ENCODE results near the gene RAB33B.
"Not testable (repeated sequence)": the region's sequence is repeated elsewhere in the genome, so short reads cannot be mapped to it uniquely, and the experiment has no call there.

RAB33B gene

DNA sequence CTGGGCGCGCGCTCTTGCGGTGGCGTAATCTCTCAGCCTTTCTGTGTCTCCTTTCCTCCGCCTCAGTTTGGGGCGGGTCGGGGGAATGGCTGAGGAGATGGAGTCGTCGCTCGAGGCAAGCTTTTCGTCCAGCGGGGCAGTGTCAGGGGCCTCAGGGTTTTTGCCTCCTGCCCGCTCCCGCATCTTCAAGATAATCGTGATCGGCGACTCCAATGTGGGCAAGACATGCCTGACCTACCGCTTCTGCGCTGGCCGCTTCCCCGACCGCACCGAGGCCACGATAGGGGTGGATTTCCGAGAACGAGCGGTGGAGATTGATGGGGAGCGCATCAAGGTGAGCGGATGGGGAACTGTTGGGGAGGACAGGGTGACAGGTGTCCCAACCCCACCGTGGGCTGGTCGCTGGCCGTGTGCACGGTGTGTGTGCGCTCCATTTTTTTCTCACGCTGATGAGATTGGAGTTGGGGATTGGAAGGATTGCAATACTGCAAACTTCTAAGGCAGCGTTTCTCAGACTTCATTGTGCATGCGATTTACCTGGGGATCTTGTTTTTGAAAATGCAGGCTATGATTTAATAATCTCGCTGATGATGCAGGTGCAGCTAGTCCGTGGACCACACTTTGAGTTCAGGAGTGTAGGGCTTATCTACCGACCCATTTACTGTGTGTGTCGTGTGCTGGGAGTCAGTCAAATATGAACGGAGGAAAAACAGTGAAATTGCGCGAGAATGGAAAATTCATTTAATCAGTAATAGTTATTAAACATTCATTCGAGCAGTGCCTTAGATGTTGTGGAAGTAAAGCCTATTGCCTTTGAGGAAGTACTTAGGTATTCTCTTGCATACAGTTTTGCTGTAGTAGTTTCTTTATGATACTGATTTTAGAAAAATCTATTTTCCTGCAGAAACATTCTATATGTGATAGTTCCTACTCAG lies at the start of gene RAB33B:
RAB33B (plus strand) TSS at position 11 of the 935 bp plus-strand sequence; CDS start at position 86, 75 bp downstream.
- no peaks in the 10 kb centered on the region for H3K9me3 ChIP-seq (ENCODE audit: control insufficient read depth, low read depth, low read length)
- H3K9ac ChIP-seq (ENCODE audit: low read length): peak within 1 kb of the TSS; percentile 79
- H3K4me1 ChIP-seq (ENCODE audit: control insufficient read depth, low read depth, low read length): peaks cover 19% of the 10 kb centered on the region
- peak within 1 kb of the TSS; percentile 95 for H3K4me3 ChIP-seq (ENCODE audit: low read length)
- H3K27me3 ChIP-seq (ENCODE audit: control insufficient read depth, insufficient read depth, low read length): peaks cover 5% of the 10 kb centered on the region
- peak within 1 kb of the TSS; percentile 63 for H3K27ac ChIP-seq (ENCODE audit: low read length)
- no peaks in the 10 kb centered on the region for H3K36me3 ChIP-seq (ENCODE audit: control insufficient read depth, low read depth, low read length)

DNA sequence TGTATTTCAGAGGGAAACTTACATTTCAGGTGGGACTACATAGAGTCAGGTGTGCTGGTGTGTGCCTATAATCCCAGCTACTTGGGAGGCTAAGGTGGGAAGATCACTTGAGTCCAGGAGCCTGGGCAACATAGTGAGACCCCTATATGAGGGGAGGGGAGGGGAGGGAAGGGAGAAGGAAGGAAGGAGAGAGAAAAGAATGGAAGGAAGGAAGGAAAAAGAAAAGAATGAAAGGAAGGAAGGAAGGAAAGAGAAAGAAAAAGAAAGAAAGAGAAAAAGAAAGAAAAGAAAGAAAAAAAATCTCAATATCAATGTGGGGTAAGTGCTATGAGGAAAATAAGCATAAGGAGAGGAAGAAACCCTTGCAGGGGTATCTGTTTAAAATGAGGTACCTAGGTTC lies 43.6 kb upstream of the RAB33B start:
- Histone ChIP-seq H3K9ac (ENCODE audit: low read length) (no peak overlapping the region), H3K9me3 (ENCODE audit: control insufficient read depth, low read depth, low read length) (no peaks in the 10 kb centered on the region), H3K4me1 (ENCODE audit: control insufficient read depth, low read depth, low read length) (no peaks in the 10 kb centered on the region), H3K4me3 (ENCODE audit: low read length) (no peak overlapping the region), H3K36me3 (ENCODE audit: control insufficient read depth, low read depth, low read length) (no peaks in the 10 kb centered on the region), H3K27ac (ENCODE audit: low read length) (no peak overlapping the region), H3K27me3 (ENCODE audit: control insufficient read depth, insufficient read depth, low read length) (no peaks in the 10 kb centered on the region)

DNA sequence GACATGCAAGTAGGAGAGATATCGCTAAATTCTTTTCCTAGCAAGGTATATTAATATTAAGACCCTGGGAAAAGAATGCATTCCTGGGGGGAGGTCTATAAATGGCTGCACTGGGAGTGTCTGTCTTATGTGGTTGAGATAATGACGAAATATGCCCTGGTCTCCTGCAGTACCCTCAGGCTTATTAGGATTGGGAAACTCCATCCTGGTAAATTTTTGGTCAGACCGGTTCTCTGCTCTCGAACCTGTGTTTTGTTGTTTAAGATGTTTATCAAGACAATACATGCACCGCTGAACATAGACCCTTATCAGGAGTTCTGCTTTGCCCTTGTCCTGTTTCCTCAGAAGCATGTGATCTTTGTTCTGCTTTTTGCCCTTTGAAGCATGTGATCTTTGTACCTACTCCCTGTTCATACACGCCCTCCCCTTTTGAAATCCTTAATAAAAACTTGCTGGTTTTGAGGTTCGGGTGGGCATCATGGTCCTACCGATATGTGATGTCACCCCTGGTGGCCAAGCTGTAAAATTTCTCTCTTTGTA lies 39.2 kb upstream of the RAB33B start:
- H3K4me3 ChIP-seq (ENCODE audit: low read length); H3K4me1 ChIP-seq (ENCODE audit: control insufficient read depth, low read depth, low read length); H3K36me3 ChIP-seq (ENCODE audit: control insufficient read depth, low read depth, low read length); H3K9me3 ChIP-seq (ENCODE audit: control insufficient read depth, low read depth, low read length); H3K27me3 ChIP-seq (ENCODE audit: control insufficient read depth, insufficient read depth, low read length); H3K9ac ChIP-seq (ENCODE audit: low read length); H3K27ac ChIP-seq (ENCODE audit: low read length): not testable (repeated sequence)

DNA sequence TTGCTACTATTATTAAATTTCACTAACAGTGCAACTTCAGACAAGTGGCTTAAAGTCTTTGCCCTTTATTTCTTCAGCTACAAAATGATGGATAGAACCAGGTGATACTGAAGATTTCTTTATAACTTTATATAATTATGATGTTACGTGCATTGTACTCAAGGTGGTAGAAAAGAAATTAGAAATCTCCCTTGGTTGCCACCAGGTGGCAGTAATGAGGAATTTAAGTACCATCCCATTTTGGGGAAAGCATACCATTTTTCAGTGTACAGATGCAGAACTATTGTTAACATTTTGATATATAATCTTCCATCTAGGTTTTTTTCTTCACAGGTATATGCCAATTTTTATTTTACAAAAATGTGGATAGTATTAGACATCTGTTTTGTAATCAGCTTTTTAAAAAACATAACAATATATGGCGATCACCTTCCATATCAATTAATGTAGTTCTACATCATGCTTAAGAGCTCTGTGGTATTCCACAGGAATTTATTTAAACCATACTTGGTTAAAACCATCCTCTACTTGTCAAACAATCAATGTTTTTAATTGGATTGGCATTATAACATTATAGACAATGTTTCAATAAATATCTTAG lies 37.7 kb upstream of the RAB33B start:
- no peaks in the 10 kb centered on the region for H3K9me3 ChIP-seq (ENCODE audit: control insufficient read depth, low read depth, low read length)
- H3K4me3 ChIP-seq (ENCODE audit: low read length): no peak overlapping the region
- no peak overlapping the region for H3K27ac ChIP-seq (ENCODE audit: low read length)
- no peaks in the 10 kb centered on the region for H3K27me3 ChIP-seq (ENCODE audit: control insufficient read depth, insufficient read depth, low read length)
- no peaks in the 10 kb centered on the region for H3K4me1 ChIP-seq (ENCODE audit: control insufficient read depth, low read depth, low read length)
- no peaks in the 10 kb centered on the region for H3K36me3 ChIP-seq (ENCODE audit: control insufficient read depth, low read depth, low read length)
- H3K9ac ChIP-seq (ENCODE audit: low read length): no peak overlapping the region

DNA sequence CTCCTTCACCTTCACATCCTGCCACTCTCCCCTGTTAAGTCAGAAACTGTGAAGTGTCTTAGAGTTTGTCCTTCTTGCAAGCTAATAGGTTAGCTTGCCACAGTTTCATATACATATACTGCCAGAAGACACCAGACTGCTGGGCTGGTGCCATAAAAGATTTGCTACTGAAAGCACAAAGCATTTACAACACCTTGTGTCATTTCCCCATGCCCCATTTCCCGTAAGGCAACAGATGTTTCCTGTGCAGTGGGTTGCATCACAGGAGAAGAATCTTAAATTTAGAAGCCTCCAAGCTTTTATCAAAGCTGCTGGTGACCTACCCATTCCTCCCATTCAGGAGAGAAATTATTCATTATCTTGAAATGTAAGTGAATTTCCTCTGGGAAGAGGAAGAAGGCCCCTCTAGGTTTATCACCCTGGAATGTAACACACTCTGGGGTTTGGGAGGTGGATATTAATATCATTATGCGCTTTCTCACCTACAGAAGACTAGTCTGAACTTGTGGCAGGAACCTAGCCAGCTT lies 34.5 kb upstream of the RAB33B start:
- no peak overlapping the region for H3K9ac ChIP-seq (ENCODE audit: low read length)
- H3K36me3 ChIP-seq (ENCODE audit: control insufficient read depth, low read depth, low read length): no peaks in the 10 kb centered on the region
- no peak overlapping the region for H3K27ac ChIP-seq (ENCODE audit: low read length)
- H3K4me1 ChIP-seq (ENCODE audit: control insufficient read depth, low read depth, low read length): no peaks in the 10 kb centered on the region
- no peaks in the 10 kb centered on the region for H3K9me3 ChIP-seq (ENCODE audit: control insufficient read depth, low read depth, low read length)
- no peaks in the 10 kb centered on the region for H3K27me3 ChIP-seq (ENCODE audit: control insufficient read depth, insufficient read depth, low read length)
- no peak overlapping the region for H3K4me3 ChIP-seq (ENCODE audit: low read length)

DNA sequence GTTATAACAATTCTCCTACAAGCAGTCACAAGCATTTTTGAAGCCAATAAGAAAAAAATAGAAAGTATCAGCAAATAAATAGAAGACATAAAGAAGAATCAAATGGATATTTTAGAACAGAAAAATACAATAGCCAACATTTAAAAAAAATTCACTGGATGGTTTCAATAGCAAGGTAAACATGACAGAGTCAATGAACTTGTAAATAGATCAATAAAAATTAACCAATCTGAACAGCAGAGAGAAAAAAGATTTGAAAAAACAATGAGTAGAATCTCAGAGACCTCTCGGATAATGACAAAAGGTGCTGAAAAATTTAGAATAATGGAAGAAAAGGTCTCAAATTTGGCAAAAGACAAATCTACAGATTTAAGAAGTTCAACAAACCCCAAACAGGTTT lies 33.3 kb upstream of the RAB33B start:
- Histone ChIP-seq H3K4me3 (ENCODE audit: low read length) (no peak overlapping the region), H3K9me3 (ENCODE audit: control insufficient read depth, low read depth, low read length) (no peaks in the 10 kb centered on the region), H3K36me3 (ENCODE audit: control insufficient read depth, low read depth, low read length) (no peaks in the 10 kb centered on the region), H3K27ac (ENCODE audit: low read length) (no peak overlapping the region), H3K27me3 (ENCODE audit: control insufficient read depth, insufficient read depth, low read length) (no peaks in the 10 kb centered on the region), H3K4me1 (ENCODE audit: control insufficient read depth, low read depth, low read length) (no peaks in the 10 kb centered on the region), H3K9ac (ENCODE audit: low read length) (no peak overlapping the region)

DNA sequence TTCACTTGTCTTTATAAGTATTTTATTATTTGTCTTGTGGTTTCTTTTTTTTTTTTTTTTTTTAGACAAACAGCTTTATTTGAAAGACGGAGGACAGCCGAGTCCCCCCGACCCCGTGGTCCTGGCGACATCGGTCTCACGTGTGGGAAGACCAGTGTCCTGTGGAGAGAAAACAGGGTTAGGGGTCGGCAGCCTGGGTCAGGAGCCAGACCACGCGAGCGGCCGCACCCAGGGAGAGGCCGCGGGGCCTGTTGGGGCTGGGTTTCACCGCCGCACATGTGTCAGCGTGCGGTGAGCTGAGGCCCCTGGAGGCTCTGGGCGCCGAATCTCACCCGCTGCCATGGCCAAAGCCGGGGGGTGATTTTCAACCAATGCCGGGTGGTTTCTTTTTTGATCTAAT lies 17.8 kb upstream of the RAB33B start:
- H3K36me3 ChIP-seq (ENCODE audit: control insufficient read depth, low read depth, low read length): no peaks in the 10 kb centered on the region
- no peak overlapping the region for H3K27ac ChIP-seq (ENCODE audit: low read length)
- H3K27me3 ChIP-seq (ENCODE audit: control insufficient read depth, insufficient read depth, low read length): no peaks in the 10 kb centered on the region
- H3K9me3 ChIP-seq (ENCODE audit: control insufficient read depth, low read depth, low read length): no peaks in the 10 kb centered on the region
- H3K4me3 ChIP-seq (ENCODE audit: low read length): no peak overlapping the region
- no peak overlapping the region for H3K9ac ChIP-seq (ENCODE audit: low read length)
- no peaks in the 10 kb centered on the region for H3K4me1 ChIP-seq (ENCODE audit: control insufficient read depth, low read depth, low read length)

DNA sequence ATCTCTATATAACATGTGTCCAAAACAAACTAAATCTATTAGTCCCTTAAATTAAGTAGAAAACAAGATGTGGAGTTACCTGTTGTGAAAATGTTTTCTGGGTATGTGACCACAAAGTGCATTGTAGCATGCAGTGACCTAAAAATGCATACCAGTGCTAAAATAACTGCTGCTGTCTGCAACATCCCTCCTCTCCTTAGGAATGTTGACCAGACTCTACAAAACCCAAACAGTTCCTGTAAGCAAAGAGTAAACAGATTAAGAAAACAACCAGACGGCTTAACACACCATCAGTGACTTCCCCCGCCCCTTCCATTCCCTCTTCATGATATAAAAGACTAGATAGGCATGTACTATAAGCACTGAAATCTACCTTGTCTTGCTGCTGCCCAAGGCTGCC lies 15.8 kb upstream of the RAB33B start:
- H3K4me1 ChIP-seq (ENCODE audit: control insufficient read depth, low read depth, low read length): no peaks in the 10 kb centered on the region
- H3K36me3 ChIP-seq (ENCODE audit: control insufficient read depth, low read depth, low read length): no peaks in the 10 kb centered on the region
- H3K9me3 ChIP-seq (ENCODE audit: control insufficient read depth, low read depth, low read length): no peaks in the 10 kb centered on the region
- H3K9ac ChIP-seq (ENCODE audit: low read length): no peak overlapping the region
- H3K27ac ChIP-seq (ENCODE audit: low read length): no peak overlapping the region
- no peak overlapping the region for H3K4me3 ChIP-seq (ENCODE audit: low read length)
- H3K27me3 ChIP-seq (ENCODE audit: control insufficient read depth, insufficient read depth, low read length): no peaks in the 10 kb centered on the region

DNA sequence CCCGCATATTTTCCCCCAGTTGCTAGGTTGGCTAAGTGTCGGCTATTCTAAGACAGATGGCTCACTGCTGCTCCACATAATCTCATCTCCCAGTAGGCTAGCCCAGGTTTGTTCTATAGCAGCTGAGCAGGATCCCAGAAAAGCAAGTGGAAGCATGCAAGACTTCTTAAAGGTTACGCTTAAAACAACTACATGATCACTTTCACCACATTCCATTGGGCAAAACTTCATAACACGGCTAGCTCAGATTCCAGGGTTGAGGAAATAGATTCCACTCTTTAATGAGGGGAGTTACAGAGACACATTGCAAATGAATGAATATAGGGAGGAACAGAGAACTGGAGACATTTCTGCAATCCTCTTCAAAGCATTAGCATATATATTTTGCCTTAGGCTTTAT lies 12.9 kb upstream of the RAB33B start:
- no peaks in the 10 kb centered on the region for H3K9me3 ChIP-seq (ENCODE audit: control insufficient read depth, low read depth, low read length)
- H3K4me1 ChIP-seq (ENCODE audit: control insufficient read depth, low read depth, low read length): no peaks in the 10 kb centered on the region
- no peaks in the 10 kb centered on the region for H3K27me3 ChIP-seq (ENCODE audit: control insufficient read depth, insufficient read depth, low read length)
- H3K4me3 ChIP-seq (ENCODE audit: low read length): no peak overlapping the region
- no peak overlapping the region for H3K27ac ChIP-seq (ENCODE audit: low read length)
- no peaks in the 10 kb centered on the region for H3K36me3 ChIP-seq (ENCODE audit: control insufficient read depth, low read depth, low read length)
- H3K9ac ChIP-seq (ENCODE audit: low read length): no peak overlapping the region

DNA sequence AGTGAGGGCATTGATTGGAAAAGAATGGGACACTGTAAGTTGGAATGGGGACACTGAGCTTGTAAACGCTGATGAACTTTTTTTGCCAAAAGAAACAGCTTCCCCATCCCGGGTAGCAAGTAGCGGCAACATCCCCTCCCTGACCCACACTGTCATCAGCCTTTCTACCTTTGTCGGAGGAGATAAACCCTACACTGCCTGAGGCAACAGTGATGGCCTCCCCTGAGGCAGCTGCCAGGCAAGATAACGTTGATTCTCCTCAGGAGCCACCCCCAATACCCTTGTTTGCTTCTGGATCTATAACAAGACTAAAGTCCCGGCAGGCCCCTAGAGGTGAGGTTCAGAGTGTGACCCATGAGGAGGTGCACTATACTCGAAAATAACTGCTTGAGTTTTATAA lies 10.3 kb upstream of the RAB33B start:
- Histone ChIP-seq H3K27me3 (ENCODE audit: control insufficient read depth, insufficient read depth, low read length) (no peaks in the 10 kb centered on the region), H3K36me3 (ENCODE audit: control insufficient read depth, low read depth, low read length) (no peaks in the 10 kb centered on the region), H3K4me1 (ENCODE audit: control insufficient read depth, low read depth, low read length) (no peaks in the 10 kb centered on the region), H3K27ac (ENCODE audit: low read length) (no peak overlapping the region), H3K9ac (ENCODE audit: low read length) (no peak overlapping the region), H3K9me3 (ENCODE audit: control insufficient read depth, low read depth, low read length) (no peaks in the 10 kb centered on the region), H3K4me3 (ENCODE audit: low read length) (no peak overlapping the region)

DNA sequence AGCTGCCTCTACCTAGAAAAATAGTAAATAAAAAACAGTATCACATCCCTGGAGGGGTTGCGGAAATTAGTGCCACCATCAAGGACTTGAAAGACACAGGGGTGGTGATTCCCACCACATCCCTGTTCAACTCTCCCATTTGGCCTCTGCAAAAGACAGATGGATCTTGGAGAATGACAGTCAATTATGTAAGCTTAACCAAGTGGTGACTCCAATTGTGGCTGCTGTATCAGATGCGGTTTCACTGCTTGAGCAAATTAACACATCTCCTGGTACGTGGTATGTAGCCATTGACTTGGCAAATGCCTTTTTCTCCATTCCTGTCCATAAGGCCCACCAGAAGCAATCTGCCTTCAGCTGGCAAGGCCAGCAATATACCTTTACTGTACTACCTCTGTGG lies 9.0 kb upstream of the RAB33B start:
- not testable (repeated sequence) for H3K4me3 ChIP-seq (ENCODE audit: low read length); H3K9ac ChIP-seq (ENCODE audit: low read length); H3K9me3 ChIP-seq (ENCODE audit: control insufficient read depth, low read depth, low read length); H3K4me1 ChIP-seq (ENCODE audit: control insufficient read depth, low read depth, low read length); H3K36me3 ChIP-seq (ENCODE audit: control insufficient read depth, low read depth, low read length); H3K27me3 ChIP-seq (ENCODE audit: control insufficient read depth, insufficient read depth, low read length); H3K27ac ChIP-seq (ENCODE audit: low read length)
